H9 (cell line): ENCODE results near the gene CYSLTR1. TPM values are rescaled to one million over a fixed set of nuclear protein-coding genes. Genes with fewer than 3 reads are reported as not detected.

ENCODE experiments used
- DNase-seq: peaks from one replicate; pipeline ENCODE4 v3.0.0-alpha.2; 2017
- H2AFZ ChIP-seq: one replicate; pipeline ENCODE4 v1.6.1; 2013; ENCODE audit warnings: mild to moderate bottlenecking, low read length, control low read depth, moderate library complexity
- H2AK5ac ChIP-seq: 2 replicates; pipeline ENCODE4 v1.6.1; 2013; ENCODE audit warnings: low read length, control low read depth, mixed read lengths; ENCODE audit not compliant: insufficient read length
- H2BK120ac ChIP-seq: one replicate; pipeline ENCODE4 v1.6.1; 2013; ENCODE audit warnings: low read depth, mild to moderate bottlenecking, low read length, control low read depth, inconsistent platforms; ENCODE audit not compliant: poor library complexity, severe bottlenecking
- H2BK12ac ChIP-seq: 2 replicates; pipeline ENCODE4 v1.6.1; 2013; ENCODE audit warnings: low read length, control low read depth, mixed read lengths, low read depth; ENCODE audit not compliant: insufficient read length
- H2BK15ac ChIP-seq: 2 replicates; pipeline ENCODE4 v1.6.1; 2013; ENCODE audit warnings: low read depth, low read length, control low read depth
- H2BK20ac ChIP-seq: one replicate; pipeline ENCODE4 v1.6.1; 2013; ENCODE audit warnings: low read depth, mild to moderate bottlenecking, low read length, control low read depth, inconsistent platforms; ENCODE audit not compliant: poor library complexity, severe bottlenecking
- H2BK5ac ChIP-seq: 2 replicates; pipeline ENCODE4 v1.6.1; 2013; ENCODE audit warnings: low read length, control low read depth, mixed read lengths; ENCODE audit not compliant: insufficient read length
- H3K14ac ChIP-seq: 2 replicates; pipeline ENCODE4 v1.6.1; 2013; ENCODE audit warnings: low read length, control low read depth; ENCODE audit not compliant: insufficient read depth
- H3K18ac ChIP-seq: 2 replicates; pipeline ENCODE4 v1.6.1; 2013; ENCODE audit warnings: low read depth, mild to moderate bottlenecking, mixed read lengths, low read length, control low read depth; ENCODE audit not compliant: insufficient read length
- H3K23ac ChIP-seq: 2 replicates; pipeline ENCODE4 v1.6.1; 2013; ENCODE audit warnings: low read length, control low read depth, mixed read lengths, low read depth; ENCODE audit not compliant: insufficient read length
- H3K23me2 ChIP-seq: 2 replicates; pipeline ENCODE4 v1.6.1; 2013; ENCODE audit warnings: low read depth, mild to moderate bottlenecking, mixed read lengths, low read length, control low read depth; ENCODE audit not compliant: insufficient read length, poor library complexity, severe bottlenecking
- H3K27ac ChIP-seq: 2 replicates; pipeline ENCODE4 v1.5.1; 2013; ENCODE audit warnings: low read length, control low read depth, mixed read lengths, low read depth; ENCODE audit not compliant: insufficient read length
- H3K27me3 ChIP-seq: 2 replicates; pipeline ENCODE4 v1.6.1; 2013; ENCODE audit warnings: low read length, control low read depth, inconsistent platforms; ENCODE audit not compliant: insufficient read depth
- H3K4ac ChIP-seq: 2 replicates; pipeline ENCODE4 v1.6.1; 2013; ENCODE audit warnings: low read depth, mild to moderate bottlenecking, control low read depth, inconsistent platforms, low read length, moderate library complexity
- H3K4me1 ChIP-seq: 2 replicates; pipeline ENCODE4 v1.6.1; 2013; ENCODE audit warnings: low read length, control low read depth, inconsistent platforms; ENCODE audit not compliant: insufficient read depth
- H3K4me2 ChIP-seq: 2 replicates; pipeline ENCODE4 v1.6.1; 2013; ENCODE audit warnings: low read length, control low read depth, mixed read lengths; ENCODE audit not compliant: insufficient read length, insufficient read depth
- H3K56ac ChIP-seq: 2 replicates; pipeline ENCODE4 v1.6.1; 2013; ENCODE audit warnings: low read depth, mild to moderate bottlenecking, mixed read lengths, low read length, control low read depth; ENCODE audit not compliant: insufficient read length
- H3K79me1 ChIP-seq: 2 replicates; pipeline ENCODE4 v1.6.1; 2013; ENCODE audit warnings: low read depth, mild to moderate bottlenecking, moderate library complexity, low read length, control low read depth, inconsistent platforms; ENCODE audit not compliant: insufficient read depth, poor library complexity, severe bottlenecking
- H3K79me2 ChIP-seq: 2 replicates; pipeline ENCODE4 v1.6.1; 2013; ENCODE audit warnings: low read length, control low read depth, inconsistent platforms; ENCODE audit not compliant: insufficient read depth
- H3K9ac ChIP-seq: 2 replicates; pipeline ENCODE4 v1.6.1; 2013; ENCODE audit warnings: low read length, control low read depth, mixed read lengths; ENCODE audit not compliant: insufficient read length; ENCODE audit errors: extremely low read depth
- H3K9me3 ChIP-seq: one replicate; pipeline ENCODE4 v1.6.1; 2013; ENCODE audit warnings: low read depth, low read length, inconsistent platforms; ENCODE audit not compliant: control insufficient read depth
- H3T11ph ChIP-seq: one replicate; pipeline ENCODE4 v1.6.1; 2013; ENCODE audit warnings: mild to moderate bottlenecking, low read length, control low read depth, inconsistent platforms
- H4K20me1 ChIP-seq: one replicate; pipeline ENCODE4 v1.6.1; 2013; ENCODE audit not compliant: control insufficient read depth, insufficient read length, insufficient read depth
- H4K5ac ChIP-seq: 2 replicates; pipeline ENCODE4 v1.6.1; 2013; ENCODE audit warnings: low read depth, mild to moderate bottlenecking, mixed read lengths, low read length, control low read depth; ENCODE audit not compliant: insufficient read length
- H4K8ac ChIP-seq: replicated peaks from 2 replicates; pipeline ENCODE4 v1.6.1; 2013; ENCODE audit warnings: low read length, control low read depth, mixed read lengths, low read depth; ENCODE audit not compliant: insufficient read length
- H4K91ac ChIP-seq: 2 replicates; pipeline ENCODE4 v1.6.1; 2013; ENCODE audit warnings: low read depth, mild to moderate bottlenecking, moderate library complexity, mixed read lengths, low read length, control low read depth; ENCODE audit not compliant: insufficient read length
- H3K27ac Mint-ChIP-seq, 3 experiments: 2 replicates in 2 of 3; 3 replicates in 1 of 3; pipeline ENCODE4 v1.8.0; 2020 to 2021; ENCODE audit warnings: mixed read lengths in 3 of 3, mild to moderate bottlenecking in 1 of 3, moderate library complexity in 1 of 3
- H3K27me3 Mint-ChIP-seq: 2 replicates; pipeline ENCODE4 v1.8.0; 2021; ENCODE audit warnings: low read depth, mild to moderate bottlenecking, moderate library complexity, mixed read lengths
- H3K36me3 Mint-ChIP-seq, 3 experiments: 2 replicates in 2 of 3; 3 replicates in 1 of 3; pipeline ENCODE4 v1.8.0; 2020 to 2021; ENCODE audit warnings: low read depth in 3 of 3, mixed read lengths in 3 of 3; ENCODE audit not compliant: insufficient read depth in 1 of 3
- H3K4me1 Mint-ChIP-seq, 2 experiments: 2 replicates each; pipeline ENCODE4 v1.8.0; 2020; ENCODE audit warnings: mixed read lengths in 2 of 2
- H3K4me3 Mint-ChIP-seq, 2 experiments: 2 replicates in 1 of 2; 3 replicates in 1 of 2; pipeline ENCODE4 v1.8.0; 2020 to 2021; ENCODE audit warnings: mild to moderate bottlenecking in 2 of 2, mixed read lengths in 2 of 2, moderate library complexity in 1 of 2
- H3K9me3 Mint-ChIP-seq, 2 experiments: 2 replicates in 1 of 2; 3 replicates in 1 of 2; pipeline ENCODE4 v1.8.0; 2020; ENCODE audit warnings: mild to moderate bottlenecking in 2 of 2, mixed read lengths in 2 of 2, moderate library complexity in 1 of 2
- total RNA-seq: library from RNA; stranded (reverse); gene quantifications from 2 replicates; pipeline ENCODE4 v1.2.1, GENCODE V29; 2021
- TF ChIP-seq, protein P1 (sequence below): fragments of 200-600 bp; sonication (generic); conservative IDR thresholded peaks from 3 replicates; pipeline ENCODE4 v1.8.0; 2021; ENCODE audit warnings: antibody characterized with exemption, mild to moderate bottlenecking

CYSLTR1 gene
- total RNA-seq, 1 experiment from 2014 or later, result not detected

DNA sequence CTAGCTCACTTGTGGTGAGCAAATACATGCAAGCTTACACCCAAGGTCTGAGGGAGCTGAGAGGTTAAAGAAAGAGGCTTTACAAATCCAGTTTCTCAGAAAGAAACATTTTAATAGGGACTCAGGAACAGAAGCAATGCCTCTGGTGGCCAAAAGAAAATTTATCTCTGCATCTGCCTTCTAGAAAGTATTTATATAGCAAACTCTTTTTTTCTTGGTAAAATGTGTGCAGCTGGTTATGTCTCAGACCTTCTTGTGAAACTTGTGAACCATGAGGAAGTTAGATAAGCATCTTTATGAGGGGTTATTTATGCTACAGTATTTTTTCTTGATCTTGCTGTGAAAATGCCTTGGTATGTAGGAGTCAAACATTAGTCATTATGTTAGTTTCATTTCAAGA lies 48.5 kb upstream of the CYSLTR1 start:
- TF ChIP-seq, protein P1, sequence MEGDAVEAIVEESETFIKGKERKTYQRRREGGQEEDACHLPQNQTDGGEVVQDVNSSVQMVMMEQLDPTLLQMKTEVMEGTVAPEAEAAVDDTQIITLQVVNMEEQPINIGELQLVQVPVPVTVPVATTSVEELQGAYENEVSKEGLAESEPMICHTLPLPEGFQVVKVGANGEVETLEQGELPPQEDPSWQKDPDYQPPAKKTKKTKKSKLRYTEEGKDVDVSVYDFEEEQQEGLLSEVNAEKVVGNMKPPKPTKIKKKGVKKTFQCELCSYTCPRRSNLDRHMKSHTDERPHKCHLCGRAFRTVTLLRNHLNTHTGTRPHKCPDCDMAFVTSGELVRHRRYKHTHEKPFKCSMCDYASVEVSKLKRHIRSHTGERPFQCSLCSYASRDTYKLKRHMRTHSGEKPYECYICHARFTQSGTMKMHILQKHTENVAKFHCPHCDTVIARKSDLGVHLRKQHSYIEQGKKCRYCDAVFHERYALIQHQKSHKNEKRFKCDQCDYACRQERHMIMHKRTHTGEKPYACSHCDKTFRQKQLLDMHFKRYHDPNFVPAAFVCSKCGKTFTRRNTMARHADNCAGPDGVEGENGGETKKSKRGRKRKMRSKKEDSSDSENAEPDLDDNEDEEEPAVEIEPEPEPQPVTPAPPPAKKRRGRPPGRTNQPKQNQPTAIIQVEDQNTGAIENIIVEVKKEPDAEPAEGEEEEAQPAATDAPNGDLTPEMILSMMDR, result no peak
- Histone ChIP-seq H3K18ac (no peak overlapping the region), H4K5ac (no peak overlapping the region), H2AK5ac (no peak overlapping the region), H4K8ac (no peak overlapping the region), H2BK20ac (no peak overlapping the region), H3K4me1 (no peaks in the 10 kb centered on the region), H3K9ac (no peak overlapping the region), H3K79me1 (no peaks in the 10 kb centered on the region), H3T11ph (no peak overlapping the region), H3K9me3 (no peaks in the 10 kb centered on the region), H3K14ac (no peak overlapping the region), H2BK15ac (no peak overlapping the region), H3K27ac (no peak overlapping the region), H2BK120ac (no peak overlapping the region), H4K20me1 (no peaks in the 10 kb centered on the region), H3K56ac (no peak overlapping the region), H3K4me2 (no peak overlapping the region), H3K23ac (no peak overlapping the region), H3K27me3 (no peaks in the 10 kb centered on the region), H3K4ac (no peak overlapping the region), H4K91ac (no peak overlapping the region), H2AFZ (no peak overlapping the region), H3K79me2 (no peaks in the 10 kb centered on the region), H2BK12ac (no peak overlapping the region), H2BK5ac (no peak overlapping the region), H3K23me2 (no peaks in the 10 kb centered on the region)
- peaks cover 0 to 2% (median 0%) of the 10 kb centered on the region in 3 experiments; a peak in 3 of 7 replicates for H3K36me3 Mint-ChIP-seq
- H3K9me3 Mint-ChIP-seq, result peaks cover 59 to 74% of the 10 kb centered on the region in 2 experiments
- H3K27me3 Mint-ChIP-seq, result no peaks in the 10 kb centered on the region
- DNase-seq, result no peak
- H3K4me1 Mint-ChIP-seq, result no peaks in the 10 kb centered on the region
- H3K4me3 Mint-ChIP-seq, result no peak overlapping the region
- no peak overlapping the region for H3K27ac Mint-ChIP-seq
